Measurements from ENCODE around the gene CYTH1. TPM values are rescaled to one million over a fixed set of nuclear protein-coding genes. Genes with fewer than 3 reads are reported as not detected.

The CYTH1 gene
- total and polyA plus RNA-seq, 10 of the 15 experiments (the other 5 are each of a cell fraction or from before 2014, with no cell fraction given) = 6.6 to 188 (median 145) TPM

DNA sequence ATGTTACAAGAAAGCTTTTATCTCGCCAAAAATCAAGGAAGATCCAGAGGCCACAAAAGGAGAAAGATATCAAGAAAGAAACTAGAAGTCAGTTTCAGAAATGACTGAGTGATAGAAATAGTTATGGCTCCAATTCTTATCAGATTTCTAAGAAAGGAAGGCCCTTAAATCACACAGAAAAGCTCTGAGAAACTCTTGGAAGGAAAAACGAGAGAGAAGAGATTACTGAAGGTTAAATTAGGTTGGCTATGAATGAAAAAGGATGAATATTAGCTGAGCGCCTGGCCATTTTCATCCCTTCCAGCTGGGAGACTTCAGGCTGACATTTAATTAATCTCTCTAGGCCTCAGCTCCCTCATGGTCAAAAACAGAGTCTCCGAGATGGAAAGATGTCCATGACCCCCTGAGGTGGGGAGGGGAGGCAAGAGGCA, 72.3 kb downstream of the CYTH1 start:
- Histone ChIP-seq H3K27me3 (replicated peaks in 1 of 2; ENCODE audit: control insufficient read depth in 2 of 2, insufficient read depth in 2 of 2, low read length in 1 of 2) (no peaks in the 10 kb centered on the region), H3K27ac (ENCODE audit: control insufficient read depth, insufficient read depth) (peak overlapping the region; percentile 99), H4K20me1 (ENCODE audit: control insufficient read depth, insufficient read depth) (no peaks in the 10 kb centered on the region), H3K4me1 (ENCODE audit: control insufficient read depth, insufficient read depth, low read length) (peaks cover 63% of the 10 kb centered on the region), H2AFZ (ENCODE audit: control insufficient read depth, low read depth, low read length) (no peak overlapping the region), H3K9ac (ENCODE audit: control insufficient read depth, insufficient read depth, low read length) (peak overlapping the region; percentile 77), H3K9me3 (replicated peaks; ENCODE audit: control insufficient read depth, insufficient read depth, low read length) (no peaks in the 10 kb centered on the region), H3K36me3 (ENCODE audit: control insufficient read depth in 2 of 2, insufficient read depth in 2 of 2, low read length in 1 of 2) (peaks cover 12 to 17% of the 10 kb centered on the region in 2 experiments), H3K4me2 (ENCODE audit: control insufficient read depth, insufficient read depth) (peak overlapping the region; percentile 96), H3K4me3 (peak overlapping the region; percentile 45), H3K79me2 (ENCODE audit: control insufficient read depth, insufficient read depth, low read length) (peaks cover 96% of the 10 kb centered on the region)
- POLR2A ChIA-PET = interaction anchor here (0.6 to 13.9 kb wide), 11 partner anchors 8 to 213 kb away, joined by 3 to 384 read pairs (median 5); no protein-coding TSS in a partner anchor
- TF ChIP-seq ZBED1 (IDR thresholded peaks at IDR 0.05; ENCODE audit: borderline replicate concordance) = 0 out of 2 replicates have a peak, but pooled peaks have one; percentile 8
- TF ChIP-seq, protein P1, sequence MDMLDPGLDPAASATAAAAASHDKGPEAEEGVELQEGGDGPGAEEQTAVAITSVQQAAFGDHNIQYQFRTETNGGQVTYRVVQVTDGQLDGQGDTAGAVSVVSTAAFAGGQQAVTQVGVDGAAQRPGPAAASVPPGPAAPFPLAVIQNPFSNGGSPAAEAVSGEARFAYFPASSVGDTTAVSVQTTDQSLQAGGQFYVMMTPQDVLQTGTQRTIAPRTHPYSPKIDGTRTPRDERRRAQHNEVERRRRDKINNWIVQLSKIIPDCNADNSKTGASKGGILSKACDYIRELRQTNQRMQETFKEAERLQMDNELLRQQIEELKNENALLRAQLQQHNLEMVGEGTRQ (IDR thresholded peaks at IDR 0.05; ENCODE audit: borderline replicate concordance, low read depth, low read length) = no peak
- no peak for TF ChIP-seq NFXL1 (IDR thresholded peaks at IDR 0.05; ENCODE audit: borderline replicate concordance)
- no peak for TF ChIP-seq ASH2L (IDR thresholded peaks at IDR 0.05; ENCODE audit: borderline replicate concordance, low read depth)
- TF ChIP-seq PML (IDR thresholded peaks at IDR 0.05; ENCODE audit: low read length) = 0 out of 2 replicates have a peak, but pooled peaks have one; percentile 11
- TF ChIP-seq TCF7 (IDR thresholded peaks at IDR 0.05; ENCODE audit: borderline replicate concordance) = 0 out of 2 replicates have a peak, but pooled peaks have one; percentile 10
- TF ChIP-seq, protein P2, sequence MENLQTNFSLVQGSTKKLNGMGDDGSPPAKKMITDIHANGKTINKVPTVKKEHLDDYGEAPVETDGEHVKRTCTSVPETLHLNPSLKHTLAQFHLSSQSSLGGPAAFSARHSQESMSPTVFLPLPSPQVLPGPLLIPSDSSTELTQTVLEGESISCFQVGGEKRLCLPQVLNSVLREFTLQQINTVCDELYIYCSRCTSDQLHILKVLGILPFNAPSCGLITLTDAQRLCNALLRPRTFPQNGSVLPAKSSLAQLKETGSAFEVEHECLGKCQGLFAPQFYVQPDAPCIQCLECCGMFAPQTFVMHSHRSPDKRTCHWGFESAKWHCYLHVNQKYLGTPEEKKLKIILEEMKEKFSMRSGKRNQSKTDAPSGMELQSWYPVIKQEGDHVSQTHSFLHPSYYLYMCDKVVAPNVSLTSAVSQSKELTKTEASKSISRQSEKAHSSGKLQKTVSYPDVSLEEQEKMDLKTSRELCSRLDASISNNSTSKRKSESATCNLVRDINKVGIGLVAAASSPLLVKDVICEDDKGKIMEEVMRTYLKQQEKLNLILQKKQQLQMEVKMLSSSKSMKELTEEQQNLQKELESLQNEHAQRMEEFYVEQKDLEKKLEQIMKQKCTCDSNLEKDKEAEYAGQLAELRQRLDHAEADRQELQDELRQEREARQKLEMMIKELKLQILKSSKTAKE (IDR thresholded peaks at IDR 0.05; ENCODE audit: low read depth, poor library complexity, severe bottlenecking) = no peak
- 0 out of 2 replicates have a peak, but pooled peaks have one; percentile 12 for TF ChIP-seq TCF12 (IDR thresholded peaks at IDR 0.05; ENCODE audit: low read depth, low read length)
- intact Hi-C loops (cut with micrococcal nuclease; ENCODE audit: unreplicated experiment) = loop anchor here (2.0 kb wide), 2 partner anchors 27 to 69 kb away; no protein-coding TSS in a partner anchor
- FAIRE-seq (no peak), ATAC-seq (no peak), DNase-seq (ENCODE audit: low read depth, low spot score) (no peak)
- RAD21 ChIA-PET (ENCODE audit: unreplicated experiment) = interaction anchor here (1.0 to 20.7 kb wide), 17 partner anchors 7 to 213 kb away, joined by 3 to 537 read pairs (median 8); no protein-coding TSS in a partner anchor
- in situ Hi-C loops (cut with MboI) = no loop called here
- SMC1A ChIA-PET (ENCODE audit: uncharacterized antibody, unreplicated experiment) = interaction anchor here (0.6 to 16.2 kb wide), 25 partner anchors 7 to 393 kb away, joined by 3 to 490 read pairs (median 6); no protein-coding TSS in a partner anchor
- WGBS (ENCODE audit: insufficient coverage, insufficient replicate concordance, low lambda C conversion rate, missing lambda C conversion rate) = 1% methylated on average over 4 of the region's 4 CpGs
- CTCF ChIA-PET = interaction anchor here (1.0 to 8.0 kb wide), 18 partner anchors 8 to 288 kb away, joined by 3 to 85 read pairs (median 14); no protein-coding TSS in a partner anchor
- BruUV-seq (replicated peaks) = no TSS peak

Measured in GM12878 (cell line).